ENCODE results near the gene FIBIN.
"Not testable (repeated sequence)": the region's sequence is repeated elsewhere in the genome, so short reads cannot be mapped to it uniquely, and the experiment has no call there.

FIBIN gene

DNA sequence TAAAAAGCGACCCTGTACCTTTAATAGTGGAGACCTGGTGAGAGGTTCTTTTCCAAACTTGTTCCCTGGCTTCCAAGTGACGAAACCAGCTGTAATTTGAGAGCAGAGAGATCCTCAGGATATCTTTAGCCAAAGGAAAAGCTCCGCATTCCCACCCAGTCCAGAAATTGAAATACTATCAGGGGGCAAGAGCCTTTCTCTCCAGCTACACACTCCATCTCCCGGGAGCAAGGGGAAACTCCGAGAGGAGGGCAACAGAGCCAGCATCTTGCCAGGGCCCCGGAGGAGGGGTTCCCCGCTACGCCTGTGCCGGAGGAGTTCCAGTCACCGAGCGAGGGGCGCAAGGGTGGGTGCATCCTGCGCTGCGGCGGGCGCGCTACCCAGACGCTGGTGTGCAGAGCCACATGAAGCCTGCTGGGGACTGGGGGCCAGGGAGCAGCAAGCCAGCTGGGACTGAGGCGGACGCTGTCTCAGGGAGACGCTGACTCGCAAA, at the start of gene FIBIN:
FIBIN (plus strand) TSS at position 148 of the 493 bp plus-strand sequence. CDS start 415 bp downstream, outside the sequence.
- DNase-seq, result no peak

DNA sequence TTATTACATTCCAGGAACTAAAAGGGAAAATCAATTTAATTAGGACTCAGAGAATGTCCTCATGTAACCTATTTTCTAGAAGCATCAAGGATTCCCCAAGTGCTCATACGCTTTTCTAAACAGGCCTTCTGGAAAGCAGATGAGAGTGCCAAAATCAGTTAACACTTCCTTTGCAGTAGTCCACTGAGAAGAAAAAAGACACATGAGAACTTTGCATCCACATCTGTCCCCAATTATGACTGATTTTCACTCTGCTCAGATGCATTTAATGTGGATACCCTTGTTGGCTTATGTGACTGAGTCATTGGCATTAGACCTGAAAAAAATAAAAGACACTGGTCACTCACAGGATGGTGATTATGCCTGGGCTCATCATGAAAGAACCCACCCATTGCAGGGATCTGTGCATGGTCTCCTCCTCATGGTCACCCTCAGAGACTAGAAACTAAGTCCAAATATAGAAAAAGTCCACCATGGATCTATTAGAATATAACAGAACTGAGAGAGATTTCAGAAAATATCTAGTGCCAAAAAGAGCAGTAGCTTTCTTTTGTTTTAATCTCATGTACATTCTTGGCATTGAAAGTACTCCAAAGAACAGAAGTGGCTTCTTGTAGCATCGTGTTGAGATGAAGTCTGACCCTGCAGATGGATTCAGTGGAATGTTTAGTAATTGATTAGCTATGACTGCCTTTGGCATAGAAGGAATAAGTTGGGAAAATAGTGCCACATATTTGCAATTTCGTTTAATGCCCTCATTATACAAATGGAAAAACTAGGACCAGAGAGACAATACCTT, 48.8 kb upstream of the FIBIN start:
- no peak for DNase-seq

DNA sequence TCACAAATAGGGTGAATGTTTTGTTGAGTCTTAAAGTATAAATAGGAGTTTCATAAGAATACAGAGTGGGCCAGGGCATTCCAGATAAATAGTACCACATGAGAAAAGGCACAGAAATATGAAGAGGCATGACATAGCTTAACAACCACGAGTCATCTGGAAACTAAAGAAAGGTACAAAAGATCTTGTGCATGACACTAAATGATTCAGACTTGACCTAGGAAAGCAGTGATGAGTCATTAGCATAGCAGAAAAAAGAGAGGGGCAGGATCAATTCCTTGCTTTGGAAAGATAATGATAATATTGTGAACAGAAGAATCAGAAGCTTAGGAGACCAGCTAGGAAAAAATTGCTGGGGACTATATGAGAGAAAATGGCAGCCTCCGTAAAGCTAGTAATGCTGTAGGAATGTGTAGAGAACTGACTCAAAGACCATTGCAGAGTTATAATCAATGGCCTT, 47.6 kb upstream of the FIBIN start:
- no peak for DNase-seq

DNA sequence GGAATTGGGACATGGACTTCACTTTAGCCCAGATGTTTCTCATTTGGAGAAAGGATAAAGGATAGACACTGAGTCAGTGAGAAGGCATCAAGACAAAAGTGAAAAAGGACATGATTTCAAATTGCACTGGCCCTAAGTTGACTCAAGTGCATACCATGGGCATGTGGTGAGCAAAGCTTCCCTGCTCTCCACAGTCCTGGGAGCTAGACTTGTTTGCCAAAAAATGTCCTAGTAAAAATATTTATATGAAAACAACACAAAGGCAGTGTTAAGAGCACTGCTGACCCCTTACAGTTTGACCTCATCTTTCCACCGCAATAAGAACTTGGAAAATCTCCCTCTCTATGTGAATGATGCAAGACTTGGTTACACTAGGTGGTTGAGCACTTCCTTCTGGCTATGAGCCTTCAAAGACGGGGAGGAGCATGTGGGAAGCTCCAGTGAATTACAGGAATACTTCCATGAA, 46.5 kb upstream of the FIBIN start:
- no peak for DNase-seq

DNA sequence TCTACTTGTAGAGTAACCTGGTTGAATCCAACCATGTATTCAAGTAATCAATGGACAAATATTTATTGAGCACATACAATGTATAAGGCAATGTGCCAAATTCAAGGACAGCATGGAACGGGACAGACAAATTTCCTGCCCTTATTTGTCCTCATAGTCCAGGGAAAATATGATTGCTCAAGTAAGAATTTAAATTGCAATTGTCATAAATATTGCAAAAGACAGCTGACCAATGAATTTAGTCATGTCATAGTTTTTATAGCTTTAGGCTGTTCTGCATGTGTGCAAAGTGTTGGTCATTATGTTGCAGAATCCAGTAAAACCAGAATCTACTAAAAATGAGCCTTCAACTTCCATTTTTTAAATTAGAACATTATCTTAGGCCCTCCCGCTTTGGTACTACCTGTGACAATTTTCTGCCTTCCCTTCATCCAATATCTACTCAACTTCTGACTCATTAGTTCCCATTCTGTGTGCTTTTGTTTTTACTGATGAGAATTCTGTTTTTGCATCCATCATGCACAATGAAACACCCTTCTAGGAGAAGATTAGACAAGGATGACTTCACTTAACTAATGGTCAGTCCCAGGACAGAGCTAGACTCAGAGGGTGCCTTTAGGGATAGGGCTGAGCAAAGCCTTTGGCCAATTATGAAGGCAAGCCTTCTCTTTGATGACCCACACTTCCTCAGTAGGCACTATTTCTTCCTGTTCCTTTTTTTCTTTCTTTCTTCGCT, 45.8 kb upstream of the FIBIN start:
- no peak for DNase-seq

DNA sequence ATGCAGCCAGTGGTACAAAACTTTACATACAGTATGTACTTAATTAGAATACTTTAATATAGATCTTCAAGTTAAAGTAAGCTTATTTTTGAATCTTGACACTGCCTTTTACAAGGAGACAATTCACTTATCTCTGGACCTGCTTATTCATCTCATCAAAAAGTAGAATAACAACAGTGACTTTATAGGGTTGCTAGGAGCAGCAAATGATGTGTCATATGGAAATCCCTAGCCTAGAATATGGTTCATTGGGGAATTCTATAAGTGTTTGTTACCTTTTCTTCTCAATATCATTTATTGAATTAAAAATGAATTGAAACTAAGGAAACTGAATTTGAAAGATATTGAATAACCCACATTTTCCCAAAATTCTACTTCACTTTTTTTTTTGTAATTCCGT, 45.0 kb upstream of the FIBIN start:
- DNase-seq, result no peak

DNA sequence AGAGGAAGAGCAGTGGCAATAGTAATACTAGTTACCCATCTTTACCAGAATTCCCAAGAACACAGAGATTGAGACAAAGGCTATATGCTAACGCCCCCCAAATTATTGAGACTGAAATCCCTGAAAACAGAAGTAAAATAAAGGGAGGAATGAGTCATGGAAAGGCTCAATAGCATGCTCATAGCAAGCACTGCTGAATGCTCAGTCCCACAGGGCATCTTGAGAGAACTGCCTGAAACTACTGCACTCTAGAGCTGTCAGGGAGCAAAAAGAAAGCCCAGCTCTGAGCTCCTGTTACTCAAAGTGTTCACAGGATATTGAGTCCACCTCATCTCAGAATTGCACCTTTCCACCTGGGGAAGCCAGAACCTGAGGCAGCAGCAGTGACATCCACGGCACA, 44.1 kb upstream of the FIBIN start:
- DNase-seq, result no peak

DNA sequence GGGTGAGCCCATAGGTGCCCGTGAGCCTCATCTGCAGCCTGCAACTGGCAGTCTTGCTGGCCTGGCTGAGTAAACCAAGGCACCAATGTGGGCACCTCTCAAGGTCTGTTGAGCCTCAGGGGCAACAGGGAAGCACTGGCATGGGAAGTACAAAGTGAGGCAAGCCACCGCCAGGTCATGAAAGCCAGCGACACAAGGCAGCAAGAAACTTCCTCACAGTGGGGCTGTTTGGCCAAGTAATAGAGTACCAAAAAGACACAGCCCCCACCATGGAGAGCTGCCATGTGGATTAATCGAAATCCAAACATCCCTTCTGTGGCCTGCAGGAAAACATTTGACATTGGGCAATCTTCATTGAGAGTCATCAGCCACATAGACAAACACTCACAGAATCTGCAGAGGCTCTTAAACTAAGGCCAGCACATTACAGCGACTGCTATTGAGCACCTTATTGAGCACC, 43.6 kb upstream of the FIBIN start:
- DNase-seq, result no peak

DNA sequence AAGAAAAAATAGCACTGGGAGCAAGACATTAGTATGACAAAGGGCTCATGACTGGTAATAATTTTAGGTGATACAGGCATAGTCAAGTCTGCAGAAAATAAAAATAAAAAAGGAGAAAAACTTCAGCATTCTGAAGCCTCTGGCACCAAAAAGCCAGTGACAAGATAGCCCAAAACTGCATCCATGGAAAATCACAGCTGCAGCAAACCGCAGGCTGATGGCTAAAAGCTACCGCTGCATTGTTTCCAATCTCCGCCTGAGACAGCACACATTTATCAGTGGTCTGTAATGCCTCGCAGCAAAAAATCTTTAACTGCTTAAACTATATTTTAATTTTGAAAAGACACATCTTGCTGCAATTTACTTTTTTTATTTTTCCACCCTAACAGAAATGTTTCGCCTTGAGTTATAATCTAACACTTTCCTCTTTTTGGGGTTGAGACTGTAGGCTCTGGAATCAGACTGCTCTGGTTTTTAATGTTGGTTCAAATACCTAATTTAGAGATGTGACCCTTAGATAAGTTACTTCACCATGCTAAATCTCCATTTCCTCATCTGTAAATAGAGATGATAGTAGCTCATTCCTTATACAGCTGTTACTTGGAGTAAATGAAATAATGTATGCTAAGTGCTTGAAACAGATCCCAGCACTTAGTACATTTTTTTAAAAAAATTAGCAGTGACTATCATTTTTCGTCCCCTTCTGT, 42.0 kb upstream of the FIBIN start:
- DNase-seq, result no peak

DNA sequence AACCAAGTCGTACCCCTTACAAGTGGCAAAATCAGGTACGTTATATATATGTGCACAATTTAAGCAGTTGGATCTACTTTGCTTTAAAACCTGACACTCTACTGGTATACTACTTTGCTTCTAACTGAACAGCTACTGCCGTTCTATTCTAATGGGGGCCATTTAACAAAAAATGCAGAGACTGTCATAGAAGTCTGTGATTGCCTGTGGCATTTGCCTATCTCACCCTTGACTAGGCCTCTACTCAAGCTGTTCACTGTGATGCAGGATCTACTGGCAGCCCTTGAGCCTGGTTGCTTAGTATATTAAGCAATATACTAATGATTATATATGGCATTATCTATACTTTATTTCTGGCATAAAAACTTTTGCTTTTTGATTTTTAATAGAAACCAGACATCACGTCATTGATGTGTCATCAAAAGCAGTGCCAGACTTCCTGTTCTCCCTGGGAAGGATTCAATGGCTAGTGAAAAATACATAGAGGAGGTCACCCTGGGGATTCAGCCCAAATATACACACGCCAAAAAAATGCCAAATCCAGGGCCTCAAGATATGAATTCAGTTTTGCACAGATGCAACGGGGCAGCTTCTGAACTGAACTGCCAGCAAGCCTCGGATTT, 40.0 kb upstream of the FIBIN start:
- no peak for DNase-seq

DNA sequence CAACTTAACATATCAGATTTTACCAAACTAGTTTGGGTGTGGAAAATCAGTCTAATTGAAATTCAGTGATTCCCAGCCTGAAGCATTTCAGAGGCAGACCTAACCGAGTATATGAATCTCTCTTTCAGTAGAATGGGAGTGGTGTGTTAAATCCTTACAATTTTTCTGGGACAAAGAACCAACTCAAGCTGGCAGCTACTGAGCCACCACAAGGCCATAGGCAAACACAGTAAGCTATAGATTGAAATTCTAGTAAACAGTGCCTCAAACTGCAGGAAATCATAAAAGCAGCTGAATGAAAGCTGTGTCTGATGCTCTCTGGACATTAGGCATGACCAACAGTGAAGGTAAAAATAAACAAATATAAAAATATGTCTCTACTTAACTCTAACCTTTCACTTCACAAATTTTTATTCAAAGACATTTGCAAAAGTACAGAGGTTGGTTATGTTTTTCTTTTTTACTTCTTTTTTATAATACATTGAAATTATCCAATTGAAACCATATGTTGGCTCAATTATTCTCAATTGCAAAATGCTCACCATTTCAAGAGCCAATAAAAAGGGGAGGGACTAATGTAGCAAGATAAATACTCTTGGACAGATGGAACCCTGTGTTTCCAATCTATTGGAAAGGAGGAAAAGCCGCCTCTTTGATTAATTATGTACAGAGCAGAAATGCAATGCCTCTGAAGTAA, 35.8 kb upstream of the FIBIN start:
- no peak for DNase-seq

DNA sequence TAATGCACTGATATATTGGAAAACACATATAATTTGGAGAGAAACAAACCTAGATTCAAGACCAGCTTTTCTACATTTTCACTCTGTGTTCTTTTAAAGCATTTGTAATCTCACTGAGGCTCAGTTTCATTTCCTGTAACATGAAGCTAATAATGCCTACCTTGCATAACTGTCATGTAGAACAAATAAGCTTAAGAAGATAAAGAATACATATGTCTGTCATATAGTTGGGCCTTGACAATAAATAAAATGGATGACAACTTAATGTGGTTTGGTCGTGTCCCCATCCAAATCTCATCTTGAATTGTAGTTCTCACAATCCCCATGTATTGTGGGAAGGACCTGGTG, 35.2 kb upstream of the FIBIN start:
- DNase-seq, result no peak

DNA sequence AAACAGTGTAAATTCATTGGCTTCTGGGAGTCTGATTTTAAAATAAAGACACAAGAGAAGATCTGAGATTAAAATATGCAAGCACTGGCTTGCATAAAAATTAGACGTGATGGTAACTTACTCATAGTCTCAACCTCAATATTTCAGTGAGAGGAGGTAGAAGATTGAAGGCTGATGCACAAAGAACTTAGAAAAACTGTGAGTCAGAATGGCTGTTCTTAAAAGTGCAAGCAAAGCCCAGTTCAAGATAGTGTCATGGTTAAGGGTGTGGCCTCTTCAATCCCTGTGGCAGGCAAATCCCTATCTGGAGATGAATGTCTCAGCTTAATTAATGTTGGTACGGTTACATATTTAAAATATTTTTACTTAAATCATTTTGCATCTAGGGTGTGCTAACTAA, 33.6 kb upstream of the FIBIN start:
- no peak for DNase-seq

DNA sequence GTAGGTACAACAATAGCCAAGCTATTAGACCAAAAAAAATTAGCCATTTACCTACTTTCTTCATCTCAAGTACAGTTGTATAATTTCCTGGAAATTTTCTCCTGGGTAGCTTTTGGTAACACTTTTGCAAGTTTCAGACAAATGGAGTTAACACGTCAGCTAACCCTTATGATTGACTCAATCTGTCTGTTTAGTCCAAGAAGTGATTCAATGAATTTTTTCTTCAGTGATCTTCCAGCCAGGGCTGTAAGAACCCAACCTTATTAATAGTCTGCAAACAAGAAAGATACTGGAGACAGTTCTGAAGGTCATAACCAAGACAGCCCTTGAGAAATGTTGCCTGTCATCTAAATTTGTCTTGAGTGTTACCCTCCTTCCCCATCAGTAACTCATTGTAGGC, 30.1 kb upstream of the FIBIN start:
- DNase-seq, result no peak

DNA sequence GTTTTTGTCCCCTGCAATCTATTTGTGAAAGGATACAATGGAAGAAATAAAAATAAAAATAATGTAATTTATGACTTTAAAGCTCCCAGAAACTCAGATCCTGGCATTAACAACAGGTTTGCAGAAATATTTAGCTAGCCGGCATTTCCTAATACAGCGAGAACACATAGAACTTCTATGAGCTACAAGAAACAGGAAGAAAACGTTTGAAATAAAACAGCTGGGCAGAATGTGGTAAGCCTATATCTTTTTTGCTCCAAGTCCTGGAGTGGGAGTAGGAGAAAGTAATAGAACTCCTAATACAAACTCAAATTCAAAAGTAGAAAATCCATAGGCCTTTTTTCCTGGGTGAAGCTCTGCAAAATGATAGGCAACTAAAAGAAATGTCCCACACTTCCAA, 29.6 kb upstream of the FIBIN start:
- no peak for DNase-seq

DNA sequence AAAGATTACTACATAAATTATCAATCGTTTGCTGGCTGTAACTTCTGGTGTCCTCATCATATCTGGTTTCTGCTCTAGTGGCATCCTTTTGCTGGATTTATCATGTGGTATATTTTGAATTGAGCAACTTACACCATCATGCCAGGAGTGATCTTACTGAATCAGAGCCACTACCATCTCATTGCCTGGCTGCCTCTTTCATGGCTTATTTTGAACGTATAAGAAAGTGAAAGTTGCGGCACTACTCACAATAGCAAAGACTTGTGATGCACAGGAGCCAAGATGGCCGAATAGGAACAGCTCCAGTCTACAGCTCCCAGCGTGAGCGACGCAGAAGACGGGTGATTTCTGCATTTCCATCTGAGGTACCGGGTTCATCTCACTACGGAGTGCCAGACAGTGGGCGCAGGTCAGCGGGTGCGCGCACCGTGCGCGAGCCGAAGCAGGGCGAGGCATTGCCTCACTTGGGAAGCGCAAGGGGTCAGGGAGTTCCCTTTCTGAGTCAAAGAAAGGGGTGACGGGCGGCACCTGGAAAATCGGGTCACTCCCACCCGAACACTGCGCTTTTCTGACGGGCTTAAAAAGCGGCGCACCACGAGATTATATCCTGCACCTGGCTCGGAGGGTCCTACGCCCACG, 28.9 kb upstream of the FIBIN start:
- not testable (repeated sequence) for DNase-seq

DNA sequence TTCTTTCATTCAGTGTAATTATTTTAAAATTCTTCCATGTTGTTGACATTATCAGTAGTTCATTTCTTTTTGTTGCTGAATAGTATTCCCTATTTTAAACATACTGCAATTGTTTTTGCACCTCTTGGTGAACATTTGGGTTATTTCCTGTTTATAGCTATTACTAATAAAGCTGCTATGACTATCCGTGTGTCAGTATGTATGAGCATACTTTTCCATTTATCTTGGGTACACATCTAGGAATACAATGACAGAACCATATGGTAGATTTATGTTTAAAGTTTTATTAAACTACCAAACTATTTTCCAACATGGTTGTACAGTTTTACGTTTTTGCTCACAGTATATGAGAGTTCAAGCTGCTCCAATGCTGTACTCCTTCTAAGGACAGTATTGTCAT, 22.0 kb upstream of the FIBIN start:
- no peak for DNase-seq

DNA sequence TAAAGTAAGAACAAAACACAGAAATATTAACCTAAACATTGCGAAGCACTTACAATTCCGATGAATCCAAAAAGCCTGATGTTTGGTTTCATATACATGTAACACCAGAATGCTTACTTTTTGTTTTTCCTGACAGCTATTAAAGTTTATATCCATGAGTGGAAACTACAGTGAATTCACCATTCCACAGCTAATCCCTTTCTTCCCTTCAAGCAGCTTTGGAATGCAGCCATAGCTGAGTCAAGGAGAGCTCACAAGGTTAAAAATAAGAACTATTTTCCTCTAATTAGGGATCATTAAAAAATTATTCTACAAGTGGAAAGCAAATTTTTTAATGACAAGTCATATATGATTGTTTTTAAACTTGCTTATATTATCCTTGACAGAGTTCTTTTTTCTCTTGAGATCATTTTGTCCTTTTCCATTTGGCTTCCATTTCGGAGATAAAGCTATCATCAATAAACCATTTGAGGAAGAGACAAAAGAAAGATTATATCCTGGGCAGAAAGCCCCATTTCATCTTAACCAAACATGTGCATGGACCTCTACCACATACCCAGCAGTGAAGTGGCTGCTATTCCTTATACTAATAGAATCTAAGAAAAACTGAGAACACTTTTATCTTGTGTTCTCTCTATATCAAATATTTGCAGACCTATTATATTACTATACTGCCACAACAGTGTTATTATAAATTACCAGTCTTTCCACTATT, 19.7 kb upstream of the FIBIN start:
- no peak for DNase-seq

DNA sequence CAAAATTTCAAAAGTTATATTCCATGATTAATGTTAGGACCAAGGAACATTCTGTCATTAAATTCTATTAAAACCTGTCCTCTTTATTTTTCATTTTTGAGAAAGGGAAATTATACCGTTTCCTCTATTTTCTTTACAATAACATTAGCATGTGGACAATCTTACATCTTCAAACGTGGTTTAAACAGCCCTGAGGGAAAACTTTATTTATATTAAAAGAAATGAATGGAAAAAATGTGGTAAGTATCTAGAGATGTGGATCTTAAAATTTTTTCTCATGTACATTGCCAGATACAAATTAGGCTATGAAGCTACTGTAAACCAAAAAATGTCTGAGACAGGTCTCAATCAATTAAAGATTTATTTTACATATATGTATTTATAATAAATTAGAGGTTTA, 18.9 kb upstream of the FIBIN start:
- DNase-seq, result no peak

DNA sequence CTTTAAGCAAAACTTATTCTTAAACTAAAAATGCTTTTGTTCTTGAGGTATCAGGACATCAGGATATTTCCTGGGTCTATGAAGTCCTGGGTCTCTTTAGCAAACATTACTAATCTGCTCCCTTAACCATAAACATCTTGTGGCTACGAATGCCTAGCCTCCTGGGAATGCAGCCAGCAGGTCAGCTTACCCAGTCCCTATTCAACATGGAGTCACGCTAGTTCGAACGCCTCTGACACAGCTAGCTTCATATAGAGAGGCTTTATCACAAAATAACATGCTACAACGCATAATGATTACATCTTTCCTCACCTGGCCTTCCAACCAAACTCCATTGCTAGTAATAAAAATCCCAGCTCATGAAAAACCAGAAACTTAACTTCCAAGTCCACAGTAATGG, 17.5 kb upstream of the FIBIN start:
- DNase-seq, result no peak

DNA sequence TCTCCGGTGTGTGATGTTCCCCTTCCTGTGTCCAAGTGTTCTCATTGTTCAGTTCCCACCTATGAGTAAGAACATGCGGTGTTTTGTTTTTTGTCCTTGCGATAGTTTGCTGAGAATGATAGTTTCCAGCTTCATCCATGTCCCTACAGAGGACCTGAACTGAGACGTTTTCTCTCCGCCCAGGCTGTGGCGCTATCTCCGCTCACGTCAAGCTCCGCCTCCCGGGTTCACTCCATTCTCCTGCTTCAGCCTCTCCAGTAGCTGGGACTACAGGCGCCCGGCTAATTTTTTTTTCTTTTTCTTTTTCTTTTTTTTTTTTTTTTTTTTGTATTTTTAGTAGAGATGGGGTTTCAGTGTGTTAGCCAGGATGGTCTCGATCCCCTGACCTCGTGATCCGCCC, 16.7 kb upstream of the FIBIN start:
- not testable (repeated sequence) for DNase-seq
